ENCODE data around the gene SALL3.

SALL3 gene

DNA sequence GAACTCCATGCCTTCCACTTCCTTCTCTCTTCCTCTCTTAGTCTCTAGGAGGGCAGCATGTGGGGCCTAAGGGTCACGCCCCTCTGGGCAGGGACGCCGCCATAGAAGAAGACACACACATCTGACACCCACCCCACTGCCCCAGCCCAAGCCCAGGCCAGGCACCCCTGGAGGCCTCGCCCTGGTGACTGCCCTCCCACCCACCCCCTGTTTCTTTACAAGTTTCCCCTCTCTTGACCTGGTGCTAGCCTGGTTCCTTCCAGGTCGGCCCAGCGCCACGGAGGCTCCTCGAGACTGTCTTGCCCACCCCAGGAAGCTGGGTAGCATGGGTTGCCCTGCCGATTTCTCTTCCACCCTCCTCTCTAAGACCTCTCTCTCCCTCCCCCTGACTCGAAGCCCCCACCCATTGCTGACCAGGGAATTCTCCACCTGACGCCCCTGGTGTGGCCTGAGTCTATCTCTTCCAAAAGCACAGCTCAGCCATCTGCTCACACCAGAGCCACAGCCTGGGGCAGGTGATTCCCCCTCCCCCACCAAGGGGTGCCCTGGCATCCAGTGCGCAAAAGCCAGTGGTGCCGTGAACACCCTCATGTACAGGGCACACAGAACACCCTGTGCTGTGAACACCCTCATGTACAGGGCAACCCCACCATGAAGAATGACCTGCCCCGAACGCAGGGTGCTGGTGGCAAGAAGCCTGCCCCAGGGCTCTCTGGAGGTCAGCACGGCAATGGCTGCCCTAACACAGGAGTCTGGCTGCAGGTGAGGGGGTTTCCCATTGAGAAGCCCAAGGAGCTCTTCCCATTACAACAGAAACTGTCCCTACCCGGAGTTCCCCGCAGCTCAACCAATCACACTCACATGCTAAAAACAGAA lies 13.5 kb upstream of the SALL3 start:
- no peak for DNase-seq

DNA sequence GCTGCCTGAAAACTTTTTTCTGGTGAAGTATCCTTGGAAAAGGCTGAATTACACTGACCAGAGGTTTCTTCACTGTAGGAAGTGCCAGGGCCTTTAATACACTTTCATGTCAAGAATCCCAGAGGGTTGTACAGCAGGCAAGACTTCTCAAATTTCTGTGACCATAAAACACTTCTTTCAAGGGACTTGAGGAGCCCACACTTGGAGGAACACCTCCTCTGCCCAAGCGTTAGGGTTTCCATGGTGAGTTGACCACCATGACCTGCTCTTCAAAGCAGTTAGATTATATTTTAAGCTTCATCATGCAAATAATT lies 12.9 kb upstream of the SALL3 start:
- DNase-seq, result no peak

DNA sequence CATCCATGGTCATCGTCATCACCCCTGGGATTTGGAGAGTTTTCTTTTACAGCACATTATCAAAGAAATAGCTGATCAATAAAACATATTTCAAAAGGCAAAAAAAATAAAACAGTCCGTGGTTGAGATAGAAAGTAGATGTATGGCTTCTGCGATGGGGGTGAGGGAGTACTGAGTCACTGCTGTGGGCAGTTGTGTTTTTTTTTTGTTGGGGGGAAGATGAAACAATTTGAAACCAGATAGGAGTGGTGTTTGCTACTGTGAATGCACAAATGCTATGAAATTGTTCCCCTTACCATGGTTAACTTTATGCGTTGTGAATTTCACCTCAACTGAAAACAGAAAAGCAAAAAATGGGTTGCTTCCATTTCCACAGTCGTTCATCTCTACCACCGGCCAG lies 11.9 kb upstream of the SALL3 start:
- DNase-seq, result no peak

DNA sequence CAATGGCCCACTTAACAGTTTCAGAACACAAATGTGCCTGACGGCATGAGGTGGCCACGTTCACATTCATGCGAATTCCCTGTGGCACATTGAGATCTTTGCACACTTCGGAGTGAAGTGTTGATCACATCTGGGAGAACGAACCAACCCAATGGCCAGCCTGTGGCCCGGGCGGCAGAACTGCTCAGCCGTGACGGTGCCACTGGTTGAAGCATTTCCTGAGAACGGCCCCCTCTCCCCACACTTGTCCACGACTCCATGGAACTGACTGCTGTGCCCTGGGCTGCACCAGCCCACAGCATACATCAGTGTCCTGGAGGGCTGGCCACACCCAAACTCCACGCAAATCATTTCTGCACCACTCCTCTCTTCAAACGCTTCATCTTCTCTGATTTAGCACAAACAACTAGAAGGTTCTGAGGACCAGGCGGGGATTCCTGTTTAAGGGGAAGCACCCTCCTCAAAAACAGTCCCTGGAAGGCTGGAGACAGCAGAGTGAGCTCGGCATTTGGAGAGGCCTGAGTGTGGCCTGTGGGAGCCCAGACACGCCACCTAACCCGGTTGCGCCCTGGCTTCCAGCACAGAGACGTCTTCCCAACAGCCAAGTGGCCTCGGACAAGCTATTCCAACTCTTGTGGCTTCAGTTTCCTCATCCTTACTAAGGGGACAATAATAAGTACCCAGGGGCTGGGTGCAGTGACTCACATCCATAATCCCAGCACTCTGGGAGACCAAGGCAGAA lies 9.9 kb upstream of the SALL3 start:
- DNase-seq, result no peak

DNA sequence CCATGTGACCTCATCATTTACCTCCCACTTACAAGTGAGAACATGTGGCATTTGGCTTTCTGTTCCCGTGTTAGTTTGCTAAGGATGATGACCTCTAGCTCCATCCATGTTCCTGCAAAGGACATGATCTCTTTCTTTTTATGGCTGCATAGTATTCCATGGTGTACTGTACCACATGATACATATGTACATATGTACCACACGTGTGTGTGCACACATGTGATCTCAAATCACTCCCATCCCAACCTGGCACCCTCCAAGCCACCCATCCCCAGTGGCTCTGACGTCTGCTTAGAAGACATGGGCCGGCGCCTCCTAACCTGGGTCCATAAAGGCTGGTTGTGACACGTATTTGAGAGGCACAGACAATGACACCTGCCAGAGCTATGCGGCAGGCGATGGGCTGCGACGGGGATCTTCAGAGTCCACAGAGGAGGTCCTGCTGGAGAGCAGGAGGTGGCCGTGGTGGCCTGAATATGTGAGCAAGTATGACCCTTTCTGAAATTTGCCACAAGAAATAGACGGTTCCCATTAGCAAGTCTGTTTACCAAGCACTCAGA lies 8.8 kb upstream of the SALL3 start:
- no peak for DNase-seq

DNA sequence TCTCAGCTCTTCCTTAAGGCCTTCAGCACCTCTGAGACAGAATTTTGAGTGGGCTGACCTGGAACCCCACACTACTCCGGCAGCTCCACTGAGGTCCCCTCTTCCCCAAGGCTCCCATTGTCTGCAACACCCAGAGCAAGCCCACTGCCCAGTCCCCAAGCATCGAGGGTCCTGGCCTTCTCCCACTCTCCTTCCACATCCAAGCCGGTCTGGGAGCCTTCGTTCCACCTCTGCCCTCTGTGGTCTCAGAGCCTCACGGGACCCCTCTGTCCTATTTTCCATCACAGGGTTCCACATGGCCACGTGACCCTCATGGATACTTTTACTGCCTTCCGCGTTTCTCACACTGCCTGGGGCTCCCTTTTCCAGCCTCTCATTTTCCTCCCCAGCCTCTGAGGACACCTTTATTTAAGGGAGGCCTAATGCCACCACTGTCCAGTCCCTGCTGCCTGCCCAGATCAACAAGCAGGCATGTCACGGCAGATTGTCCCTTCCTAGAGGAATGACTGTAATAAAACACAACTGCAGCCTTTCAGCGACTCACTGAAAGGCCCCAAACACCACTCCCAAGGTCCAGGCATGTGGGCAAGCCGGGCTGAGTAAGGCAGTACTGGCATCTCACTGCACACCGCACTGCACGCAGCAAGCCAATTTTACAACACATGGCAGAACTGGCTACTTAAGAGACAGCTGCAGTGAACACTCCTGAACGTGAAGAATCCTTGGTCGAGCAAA lies 7.9 kb upstream of the SALL3 start:
- no peak for DNase-seq

DNA sequence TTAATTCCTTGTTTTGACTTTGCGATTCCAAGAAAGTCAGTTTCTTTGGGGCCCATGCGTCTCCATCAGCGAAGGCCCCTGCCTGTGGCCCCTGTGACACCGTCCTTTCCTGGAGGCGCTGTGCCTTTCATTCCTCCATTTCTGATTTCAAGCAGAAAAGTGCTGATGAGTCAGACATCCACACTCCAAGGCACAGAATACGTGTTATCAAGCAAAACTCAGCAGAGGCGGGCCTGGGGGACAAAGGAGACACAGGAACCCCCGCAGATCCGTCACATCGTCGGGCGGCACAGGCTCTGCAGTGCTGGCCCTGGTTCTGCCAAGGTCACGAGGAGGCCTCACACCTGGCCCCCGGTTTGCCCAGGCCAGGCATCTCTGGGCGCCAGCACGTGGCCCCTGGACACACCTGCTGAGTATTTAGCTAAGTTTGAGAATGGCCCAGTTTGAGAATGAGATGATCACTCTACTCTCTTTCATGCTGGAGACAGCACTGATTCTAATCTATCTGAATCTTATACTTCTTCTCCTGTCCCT lies 7.2 kb upstream of the SALL3 start:
- DNase-seq, result no peak

DNA sequence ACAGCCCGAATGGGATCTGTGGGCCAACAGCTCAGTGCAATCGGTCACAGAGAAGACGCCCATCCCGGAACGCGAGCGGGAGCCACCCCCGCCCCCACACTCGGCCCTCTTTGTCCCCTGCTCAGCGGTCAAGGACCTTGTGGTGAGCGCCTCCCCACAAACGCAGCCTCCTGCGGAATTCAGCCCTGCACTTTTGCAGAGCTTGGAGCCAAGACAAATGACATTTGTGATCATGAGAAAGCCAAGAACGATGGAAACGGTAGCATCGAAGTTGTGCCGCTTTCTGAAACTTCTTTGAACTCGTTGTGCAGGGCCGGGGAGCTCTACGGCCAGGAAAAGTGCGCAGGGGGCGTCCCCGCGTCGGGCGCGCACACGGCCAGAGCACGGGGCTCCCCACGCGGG lies 6.7 kb upstream of the SALL3 start:
- no peak for DNase-seq

DNA sequence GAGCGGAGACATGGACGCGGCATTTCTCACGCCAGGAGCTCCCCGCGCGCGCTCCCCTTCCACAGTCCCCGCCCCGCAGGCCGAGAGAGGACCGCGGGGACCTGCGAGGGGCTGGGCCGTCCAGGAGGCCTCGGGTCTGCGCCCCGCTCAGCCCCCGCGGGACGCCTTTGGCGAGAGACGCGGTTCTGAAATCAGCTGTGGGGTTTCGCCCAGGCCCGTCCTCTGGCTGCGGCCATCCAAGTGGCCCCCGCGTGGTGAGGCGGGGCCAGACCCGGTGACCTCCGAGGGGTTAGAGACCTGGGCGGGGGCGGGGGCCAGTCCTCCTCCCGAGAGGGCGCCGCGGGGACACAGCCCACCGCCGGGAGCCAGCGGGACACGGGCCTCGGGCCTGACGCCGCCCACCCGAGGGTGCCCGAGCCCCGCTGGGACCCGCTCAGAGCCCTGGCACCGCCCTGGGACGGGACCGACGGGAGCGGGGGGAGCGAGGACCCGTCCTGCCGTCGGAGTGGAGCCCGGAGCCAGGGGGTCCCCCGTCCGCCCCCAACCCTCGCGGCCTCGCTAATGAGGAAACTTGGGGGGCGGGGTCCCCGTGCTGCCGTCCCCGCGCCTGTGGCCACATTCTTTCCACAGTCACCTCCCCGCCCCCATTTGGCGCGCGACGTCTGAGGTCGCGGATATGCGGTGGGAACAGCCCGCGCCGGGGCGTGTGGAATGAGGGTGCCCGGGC lies 6.1 kb upstream of the SALL3 start:
- no peak for DNase-seq

DNA sequence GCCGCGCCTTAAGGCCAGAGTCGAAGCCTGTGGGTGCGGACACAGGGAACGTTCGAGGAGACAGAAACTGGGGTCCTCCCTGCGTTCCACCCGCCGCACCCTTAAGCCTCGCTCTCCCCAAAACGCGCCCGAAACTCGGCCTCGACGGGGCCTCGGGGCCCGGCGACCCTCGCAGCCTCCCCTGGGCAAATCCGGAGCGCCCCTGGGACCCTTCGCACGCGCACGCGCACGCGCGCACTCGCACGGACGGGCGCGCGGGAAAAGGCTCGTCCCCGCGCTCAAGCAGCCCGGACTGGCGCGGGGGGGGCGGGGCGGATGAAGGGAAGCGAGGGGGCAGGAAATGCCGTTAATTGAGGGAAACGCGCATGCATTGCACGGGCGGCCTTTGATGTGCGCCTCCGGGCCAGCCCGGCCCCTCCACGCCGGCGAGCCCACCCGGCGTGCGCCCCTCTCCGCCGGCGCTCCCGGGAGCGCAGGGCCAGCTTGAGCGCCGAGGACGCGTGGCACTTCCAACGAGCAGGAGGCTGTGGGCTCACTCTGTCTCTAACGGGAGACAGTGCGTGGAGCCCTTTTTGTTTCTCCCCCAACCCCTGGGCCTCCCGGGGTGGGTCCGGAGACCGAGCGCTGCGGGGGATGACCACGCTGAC lies 5.4 kb upstream of the SALL3 start:
- no peak for DNase-seq

DNA sequence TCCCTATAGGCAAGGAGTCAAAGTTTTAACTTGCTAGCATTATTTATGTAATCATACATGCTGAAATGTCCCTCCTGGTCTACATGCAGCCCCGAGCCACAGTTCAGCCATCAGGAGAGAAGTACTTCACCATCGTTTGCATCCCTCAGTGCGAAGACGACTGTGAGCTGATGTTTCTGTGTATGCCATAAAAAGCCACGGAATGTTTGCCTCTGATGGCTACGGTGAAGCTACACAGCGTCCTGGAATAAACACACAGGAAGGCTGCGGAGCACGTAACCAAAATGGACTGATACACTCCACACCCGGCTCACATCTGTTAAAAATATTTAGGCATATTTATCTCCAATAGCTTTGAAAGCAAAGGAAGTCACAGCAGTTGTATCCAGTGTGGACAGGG lies 4.3 kb upstream of the SALL3 start:
- no peak for DNase-seq

DNA sequence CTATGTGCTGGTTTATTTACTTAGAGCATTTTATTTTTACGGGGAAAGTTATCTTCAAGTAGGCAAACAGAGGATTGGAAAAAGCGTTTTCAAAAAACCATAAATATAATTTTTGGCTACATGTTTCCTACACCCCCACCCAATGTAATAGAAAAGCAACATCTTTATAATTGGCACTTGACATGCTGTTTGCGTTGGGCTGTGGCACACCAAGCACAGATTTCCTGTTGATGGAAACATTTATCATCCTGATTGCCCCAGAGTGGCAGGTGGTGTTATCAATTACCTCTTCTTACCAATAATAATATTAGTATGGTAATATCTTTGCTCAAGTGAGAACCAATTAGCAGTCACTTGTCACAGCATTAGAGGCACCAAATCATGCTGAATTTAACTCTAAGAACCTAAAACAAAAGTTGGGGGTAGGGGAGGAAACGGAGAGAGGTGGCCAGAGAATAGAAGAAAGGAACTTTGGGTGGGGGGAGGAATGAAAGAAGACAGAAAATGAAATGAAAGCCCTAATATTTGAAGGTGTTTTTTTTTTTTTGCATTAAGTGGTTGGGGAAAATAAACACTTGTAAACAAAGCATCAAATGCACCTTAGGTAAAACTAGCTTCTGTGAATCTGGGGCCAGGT lies 3.8 kb upstream of the SALL3 start:
- DNase-seq, result no peak

DNA sequence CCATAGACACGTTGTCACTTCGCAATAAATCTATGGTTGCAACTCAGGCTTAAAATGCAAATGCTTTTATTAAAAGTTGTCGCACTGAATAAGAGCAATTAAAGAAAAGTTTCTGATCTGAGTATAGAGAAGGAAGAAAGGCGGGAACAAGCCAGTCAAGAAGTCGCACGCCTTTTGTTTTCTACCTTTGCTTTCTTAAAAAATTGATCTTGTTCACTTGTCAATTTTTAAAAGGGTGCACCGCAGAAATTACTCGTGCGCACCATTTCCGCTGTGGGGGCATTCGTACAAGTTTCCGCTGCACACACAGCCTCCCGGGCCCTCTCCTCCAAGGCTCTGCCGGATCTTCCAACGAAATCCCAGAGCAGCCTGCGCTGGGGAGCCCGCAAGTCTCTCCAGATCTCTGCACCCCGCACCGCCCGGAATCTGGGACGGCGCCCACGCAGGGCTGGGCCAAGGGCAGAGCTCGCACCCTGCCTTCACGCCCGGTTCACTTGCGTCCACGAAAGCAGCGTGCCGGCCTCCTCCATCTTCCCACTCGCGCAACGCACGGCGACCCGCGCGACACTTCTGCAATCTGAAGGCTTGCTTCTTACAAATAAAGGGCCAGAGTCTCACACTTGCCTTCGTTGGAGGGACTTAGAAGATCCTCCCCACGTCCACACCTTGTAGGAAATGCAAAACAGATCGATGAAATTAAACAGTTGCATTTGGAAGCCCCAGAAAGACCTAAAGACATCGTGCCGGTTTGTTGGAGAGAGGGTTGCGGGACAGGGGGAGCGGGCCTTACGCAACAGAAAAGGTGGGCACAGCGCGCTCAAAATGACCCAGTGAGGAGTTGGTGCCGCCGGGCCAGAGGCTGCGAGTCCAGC lies 2.6 kb upstream of the SALL3 start:
- no peak for DNase-seq

DNA sequence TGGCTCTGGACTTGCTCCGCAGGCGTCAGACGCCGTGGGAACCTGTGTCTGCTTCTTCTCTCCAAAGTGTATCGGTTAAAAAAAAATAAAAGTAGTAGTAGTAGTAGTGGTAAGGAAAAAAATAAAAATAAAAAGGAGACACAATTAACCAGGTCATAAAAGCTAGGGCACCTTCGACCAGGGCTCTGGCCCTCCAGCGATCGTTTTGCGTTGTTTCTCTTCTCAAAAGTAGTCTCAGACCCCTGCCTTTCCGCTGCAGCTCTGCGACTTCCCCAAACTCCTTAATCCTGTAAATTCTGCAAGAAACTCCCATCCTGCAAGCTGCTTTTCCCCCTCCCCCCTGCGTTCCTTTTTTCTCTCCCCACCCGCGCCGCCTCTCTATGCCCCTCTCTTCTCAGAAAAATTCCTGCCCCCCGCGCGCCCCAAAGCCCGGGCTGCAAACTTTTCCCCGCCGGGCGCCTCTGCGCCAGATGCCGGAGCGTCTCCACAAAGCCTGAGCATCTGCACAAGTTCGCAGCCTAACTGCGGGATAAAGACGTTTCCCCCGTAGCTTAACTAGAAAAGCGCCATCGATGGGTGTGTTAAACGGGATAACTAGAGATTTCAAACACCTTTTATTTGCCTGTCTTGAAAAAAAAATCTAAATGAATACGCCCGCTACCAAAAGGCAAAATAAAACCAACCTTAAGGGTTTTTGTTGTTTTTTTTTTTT lies 1.8 kb upstream of the SALL3 start:
- no peak for DNase-seq

DNA sequence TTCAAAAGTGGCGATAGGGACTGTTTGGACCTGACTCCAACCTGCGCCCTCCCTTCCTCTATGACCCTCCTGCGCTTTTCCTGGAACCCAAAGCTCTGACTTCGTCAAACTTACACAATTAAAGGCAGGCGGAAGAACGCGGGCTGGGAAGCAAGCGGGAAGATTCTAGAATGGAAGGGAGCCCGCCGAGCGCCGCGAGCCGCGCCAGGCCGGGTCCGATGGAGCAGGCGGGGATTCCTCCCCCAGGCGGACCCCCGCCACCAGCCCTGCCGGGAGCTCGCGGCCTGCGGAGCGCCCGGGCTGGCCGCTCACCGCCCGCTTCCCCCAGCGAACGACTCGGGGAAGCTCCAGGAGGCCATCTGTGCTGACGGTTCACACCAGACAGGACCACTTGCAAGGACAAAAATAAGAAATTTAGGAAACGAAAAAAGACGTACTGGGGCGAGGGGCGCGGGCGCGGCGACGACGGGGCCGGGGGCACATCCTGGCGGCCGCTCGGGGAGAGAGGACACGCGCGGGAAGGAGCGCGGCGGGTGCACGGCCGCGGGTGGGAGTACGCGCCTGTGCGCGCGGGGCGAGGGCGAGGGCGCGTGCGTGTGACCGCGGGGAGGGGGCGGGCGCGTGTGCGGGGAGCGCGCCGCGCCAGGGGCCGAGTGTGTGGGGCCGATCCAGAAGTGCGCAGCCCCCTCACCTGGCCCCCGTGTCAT lies 1.1 kb upstream of the SALL3 start:
- no peak for DNase-seq

DNA sequence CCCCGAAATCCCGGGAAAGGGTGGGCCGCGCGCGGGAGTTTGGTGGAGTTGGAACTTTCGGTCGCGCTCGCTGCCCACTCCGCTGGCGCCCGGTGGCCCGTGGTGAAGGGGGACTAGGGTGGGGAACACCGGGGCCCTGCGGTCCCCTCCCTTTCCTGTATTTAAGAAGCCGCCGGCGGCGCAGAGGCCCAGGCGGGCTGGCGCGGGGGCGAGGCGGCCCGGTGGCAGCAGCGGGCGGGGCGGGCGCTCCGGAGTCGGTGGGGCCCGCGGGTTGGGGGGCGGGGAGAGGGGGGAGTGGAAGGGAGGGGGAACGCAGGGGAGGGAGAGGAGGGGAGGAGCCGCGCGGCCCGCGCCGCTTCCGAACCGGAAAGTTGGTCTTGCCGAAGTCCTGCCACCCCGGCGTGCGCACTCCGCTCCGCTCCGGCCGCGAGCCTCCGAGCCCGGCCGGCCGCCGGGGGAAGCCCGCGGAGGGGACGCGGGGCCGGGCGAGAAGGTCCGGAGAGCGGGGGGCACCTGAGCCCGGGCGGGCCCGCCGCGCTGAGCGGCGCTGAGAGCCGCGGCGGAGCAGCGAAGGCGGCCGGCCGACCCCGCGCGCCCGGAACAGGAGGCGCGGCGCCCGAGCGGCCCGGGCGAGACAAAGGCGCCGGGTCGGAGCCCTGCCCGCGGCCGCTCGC lies 425 bp upstream of the SALL3 start:
- no peak for DNase-seq

DNA sequence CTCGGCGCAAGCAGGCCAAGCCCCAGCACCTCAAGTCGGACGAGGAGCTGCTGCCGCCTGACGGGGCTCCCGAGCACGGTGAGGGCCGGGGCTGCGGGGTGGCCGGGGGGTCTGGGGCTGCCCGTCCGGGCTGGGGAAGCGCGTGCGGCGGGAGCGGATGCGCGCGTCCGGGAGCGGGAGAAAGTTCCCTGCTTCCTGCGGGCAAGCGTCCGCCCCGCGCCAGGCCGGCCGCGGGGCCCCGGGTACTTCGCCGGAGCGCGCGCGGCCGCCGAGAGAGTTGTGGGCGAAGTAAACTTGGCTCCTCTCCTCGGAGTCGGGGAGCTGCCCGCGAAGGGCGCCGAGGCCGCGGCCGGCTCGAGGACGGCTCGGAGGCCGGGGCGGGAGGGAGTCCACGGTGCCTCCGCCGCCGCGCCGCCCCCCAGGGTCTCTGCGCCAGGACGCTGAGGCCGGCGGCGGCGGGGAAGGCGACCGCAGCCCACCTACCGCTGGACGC lies 707 bp downstream of the SALL3 start:
- DNase-seq, result no peak

DNA sequence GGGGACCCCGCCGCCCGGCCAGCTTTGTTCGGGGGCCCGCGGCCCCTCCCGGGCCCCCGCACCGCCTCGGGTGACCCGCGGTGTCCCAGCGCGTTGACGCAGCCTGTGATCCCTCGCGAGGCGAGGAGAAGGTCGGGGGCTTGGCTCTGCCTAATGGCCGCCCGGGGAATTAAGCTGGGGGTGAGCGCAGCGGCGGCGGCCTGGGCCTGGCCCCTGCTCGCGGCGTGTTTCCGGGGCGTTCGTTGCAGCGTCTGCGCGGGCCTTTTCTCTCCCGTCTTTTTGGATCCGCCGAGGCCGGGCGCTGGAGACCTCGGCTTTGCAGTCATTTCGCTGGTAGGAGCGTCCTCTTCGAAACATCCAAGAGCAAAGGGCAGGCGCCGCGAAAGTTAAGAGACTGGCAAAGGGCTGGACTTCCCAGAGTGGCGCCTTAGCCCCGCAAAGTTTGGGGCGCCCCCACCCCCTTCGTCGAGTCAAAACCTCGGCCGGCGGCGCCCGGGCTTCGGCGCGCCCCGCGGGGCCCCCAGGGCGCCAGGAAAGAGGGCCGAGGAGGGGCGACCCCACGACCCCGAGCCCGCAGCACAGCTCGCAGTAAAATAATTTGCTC lies 1.3 kb downstream of the SALL3 start:
- DNase-seq, result no peak
